ENCODE data around the gene FMNL3. TPM values are rescaled to one million over a fixed set of nuclear protein-coding genes. Genes with fewer than 3 reads are reported as not detected.

Gene FMNL3
- total RNA-seq, 1 experiment from 2014 or later, result 3.4 TPM

- in situ Hi-C loops (cut with HindIII; ENCODE audit: low pct_unique_long_range_greater_than_20kb, low sequenced_read_pairs), result no loop called here
Observed at GRCh38 chr12:49644620-49644994, 62.6 kb downstream of the FMNL3 start.

GRCh38 chr12:49643961-49644619 is 63.1 kb downstream of the FMNL3 start:
- no peak for DNase-seq (ENCODE audit: low read depth)
- in situ Hi-C loops (cut with HindIII; ENCODE audit: low pct_unique_long_range_greater_than_20kb, low sequenced_read_pairs), result no loop called here

More at GRCh38 chr12:49644620-49644994, 62.6 kb downstream of the FMNL3 start:
- peak; percentile 52 for DNase-seq (ENCODE audit: low read depth)

DNA sequence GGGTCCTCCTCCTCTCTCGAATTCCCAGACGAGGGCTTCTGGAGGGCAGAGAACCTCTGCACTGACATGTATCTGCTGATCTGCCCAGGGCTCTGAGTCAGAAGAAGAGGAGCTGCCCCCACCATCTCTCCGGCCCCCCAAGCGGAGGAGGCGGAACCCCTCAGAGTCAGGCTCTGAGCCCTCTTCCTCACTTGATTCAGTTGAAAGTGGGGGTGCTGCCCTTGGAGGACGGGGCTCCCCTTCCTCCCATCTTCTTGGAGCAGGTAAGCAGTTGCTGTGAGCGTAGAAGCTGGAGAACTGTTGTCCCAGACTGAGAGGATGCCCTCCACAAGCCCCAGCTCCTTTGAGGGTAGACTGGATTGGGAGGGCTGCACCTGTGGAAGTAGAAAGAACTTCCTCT is 64.1 kb downstream of the FMNL3 start:
- in situ Hi-C loops (cut with HindIII; ENCODE audit: low pct_unique_long_range_greater_than_20kb, low sequenced_read_pairs), result no loop called here
- DNase-seq (ENCODE audit: low read depth), result no peak

GRCh38 chr12:49642370-49642802 is 64.8 kb downstream of the FMNL3 start:
- no peak for DNase-seq (ENCODE audit: low read depth)
- in situ Hi-C loops (cut with HindIII; ENCODE audit: low pct_unique_long_range_greater_than_20kb, low sequenced_read_pairs), result no loop called here

DNA sequence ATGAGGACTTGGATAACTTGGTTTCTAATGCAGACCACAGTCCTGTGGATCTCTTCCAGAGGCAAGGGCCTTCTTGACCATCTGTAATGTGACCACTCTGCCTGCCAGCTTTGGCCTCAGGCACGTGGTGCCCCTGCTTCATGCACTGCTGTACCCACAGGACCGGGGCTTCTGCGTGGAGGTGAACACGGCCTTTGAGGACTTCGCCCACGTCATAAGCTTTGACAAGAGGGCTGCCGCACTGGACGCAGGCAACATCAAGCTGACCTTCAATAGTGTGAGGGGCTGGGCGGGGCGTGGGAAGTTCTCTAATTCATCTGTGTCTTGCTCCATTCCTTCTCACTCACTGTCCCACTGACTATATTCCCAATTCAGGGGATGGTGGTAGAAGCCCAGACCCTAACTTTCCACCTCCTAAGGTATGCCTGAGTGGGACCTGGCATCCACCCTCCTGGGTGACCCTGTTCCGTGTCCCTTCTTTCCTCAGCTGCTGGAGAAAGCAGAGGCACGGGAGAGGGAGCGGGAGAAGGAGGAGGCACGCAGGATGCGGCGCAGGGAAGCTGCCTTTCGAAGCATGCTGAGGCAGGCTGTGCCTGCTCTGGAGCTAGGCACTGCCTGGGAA is 65.3 kb downstream of the FMNL3 start:
- no peak for DNase-seq (ENCODE audit: low read depth)
- in situ Hi-C loops (cut with HindIII; ENCODE audit: low pct_unique_long_range_greater_than_20kb, low sequenced_read_pairs), result no loop called here

DNA sequence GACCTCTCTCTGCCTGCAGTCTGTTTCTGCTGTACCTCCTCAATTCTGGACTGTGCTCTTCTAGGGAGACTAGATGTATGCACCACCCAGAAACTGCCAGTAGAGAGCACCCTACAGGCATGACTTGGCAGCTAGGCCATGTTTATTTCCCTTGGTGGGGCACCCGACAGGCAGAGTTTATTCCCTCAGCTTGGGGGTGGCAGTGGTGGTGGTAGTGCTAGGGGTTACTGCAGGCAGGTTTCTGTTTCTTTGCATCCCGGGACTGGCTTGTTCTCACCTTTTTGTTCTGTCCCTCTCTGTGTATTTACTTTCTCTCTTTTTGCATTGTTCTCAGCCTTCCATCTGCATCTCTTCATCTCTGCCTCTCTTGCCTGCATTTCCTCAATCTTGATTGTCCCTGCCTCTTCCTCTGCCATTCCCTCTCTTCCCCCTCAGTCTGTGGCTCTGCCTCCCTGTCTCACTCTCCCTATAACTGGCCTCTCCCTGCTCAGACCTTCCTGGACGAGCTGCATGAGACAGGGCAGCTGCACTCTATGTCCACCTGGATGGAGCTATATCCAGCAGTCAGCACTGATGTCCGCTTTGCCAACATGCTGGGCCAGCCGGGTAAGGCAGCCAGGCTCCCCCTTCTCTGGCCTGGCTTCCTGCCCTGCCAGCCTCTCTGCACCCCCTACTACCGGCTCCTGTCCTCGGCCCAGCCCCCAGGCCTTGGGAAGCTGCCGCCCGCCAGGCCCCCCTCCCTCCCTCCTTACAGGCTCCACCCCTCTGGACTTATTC is 70.0 kb downstream of the FMNL3 start:
- peak; percentile 38 for DNase-seq (ENCODE audit: low read depth)
- in situ Hi-C loops (cut with HindIII; ENCODE audit: low pct_unique_long_range_greater_than_20kb, low sequenced_read_pairs), result no loop called here

DNA sequence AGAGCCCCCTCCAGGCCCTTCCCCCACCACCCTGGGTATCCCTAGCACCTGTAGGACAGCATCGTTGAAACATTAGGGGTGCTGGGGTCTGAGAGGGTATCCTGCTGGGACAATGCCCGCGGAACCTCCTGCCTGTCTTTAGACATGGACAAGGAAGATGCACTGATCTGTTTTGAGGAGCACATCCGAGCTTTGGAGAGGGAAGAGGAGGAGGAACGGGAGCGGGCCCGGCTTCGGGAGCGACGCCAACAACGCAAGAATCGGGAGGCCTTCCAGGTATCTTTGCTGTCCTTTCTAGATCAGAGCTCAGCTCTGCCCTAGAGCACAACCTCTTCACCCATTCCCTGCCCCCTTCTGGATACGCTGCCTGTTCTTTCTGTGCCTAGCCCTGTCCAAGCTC is 70.6 kb downstream of the FMNL3 start:
- in situ Hi-C loops (cut with HindIII; ENCODE audit: low pct_unique_long_range_greater_than_20kb, low sequenced_read_pairs), result no loop called here

DNA sequence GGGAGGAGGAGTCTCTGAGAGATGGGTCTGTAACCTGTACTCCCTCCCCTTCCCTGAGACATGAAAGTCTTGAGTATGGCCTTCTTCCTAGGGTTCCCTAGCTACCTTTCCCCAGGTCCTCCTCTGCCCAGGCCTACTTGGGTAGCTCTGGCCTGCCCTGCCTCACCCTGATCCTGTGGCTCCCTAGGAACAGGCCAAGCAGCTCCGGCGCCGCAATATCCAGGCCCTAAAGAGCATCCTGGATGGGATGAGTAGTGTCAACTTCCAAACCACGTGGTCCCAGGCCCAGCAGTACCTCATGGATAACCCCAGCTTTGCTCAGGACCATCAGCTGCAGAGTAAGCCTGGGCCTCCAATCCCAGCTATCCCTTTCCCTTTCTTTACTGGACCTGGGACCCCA is 71.5 kb downstream of the FMNL3 start:
- in situ Hi-C loops (cut with HindIII; ENCODE audit: low pct_unique_long_range_greater_than_20kb, low sequenced_read_pairs), result no loop called here
- no peak for DNase-seq (ENCODE audit: low read depth)

More for the DNA sequence above, 70.6 kb downstream of the FMNL3 start:
- no peak for DNase-seq (ENCODE audit: low read depth)

GRCh38 chr12:49635036-49635435 is 72.2 kb downstream of the FMNL3 start:
- in situ Hi-C loops (cut with HindIII; ENCODE audit: low pct_unique_long_range_greater_than_20kb, low sequenced_read_pairs), result no loop called here
- DNase-seq (ENCODE audit: low read depth), result no peak

- in situ Hi-C loops (cut with HindIII; ENCODE audit: low pct_unique_long_range_greater_than_20kb, low sequenced_read_pairs), result no loop called here
Observed at GRCh38 chr12:49633703-49634345, 73.4 kb downstream of the FMNL3 start.

DNA sequence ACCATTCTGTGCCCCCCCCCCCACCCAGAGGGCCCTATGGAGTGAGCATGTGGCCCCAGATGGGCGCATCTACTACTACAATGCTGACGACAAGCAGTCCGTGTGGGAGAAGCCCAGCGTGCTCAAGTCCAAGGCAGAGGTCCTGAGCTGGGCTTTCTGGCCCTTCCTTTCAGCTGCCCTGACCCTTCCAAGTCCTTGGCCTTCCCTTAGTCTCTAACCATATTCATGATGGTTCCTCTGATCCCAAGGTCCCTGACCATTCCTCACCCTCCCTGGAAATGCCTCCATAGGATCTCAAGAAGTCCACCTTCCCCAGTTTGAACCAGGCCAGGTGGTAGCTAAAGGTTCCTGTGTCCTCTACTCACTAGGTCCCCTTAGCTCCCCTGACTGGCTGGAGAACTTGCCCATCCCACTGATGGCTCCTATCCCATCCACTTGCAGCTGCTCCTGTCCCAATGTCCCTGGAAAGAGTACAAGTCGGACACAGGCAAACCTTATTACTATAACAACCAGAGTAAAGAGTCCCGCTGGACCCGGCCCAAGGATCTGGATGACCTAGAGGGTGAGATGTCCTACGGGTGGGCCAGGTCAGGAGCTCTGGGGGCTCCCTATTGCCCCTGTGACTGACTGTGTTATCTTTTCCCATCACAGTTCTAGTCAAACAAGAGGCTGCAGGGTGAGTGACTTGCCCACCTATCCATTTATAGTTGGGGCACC is 74.1 kb downstream of the FMNL3 start:
- DNase-seq (ENCODE audit: low read depth), result no peak
- in situ Hi-C loops (cut with HindIII; ENCODE audit: low pct_unique_long_range_greater_than_20kb, low sequenced_read_pairs), result no loop called here

More at GRCh38 chr12:49633703-49634345, 73.4 kb downstream of the FMNL3 start:
- no peak for DNase-seq (ENCODE audit: low read depth)

- no peak for DNase-seq (ENCODE audit: low read depth)
- in situ Hi-C loops (cut with HindIII; ENCODE audit: low pct_unique_long_range_greater_than_20kb, low sequenced_read_pairs), result no loop called here
Observed at GRCh38 chr12:49632401-49632800, 74.8 kb downstream of the FMNL3 start.

GRCh38 chr12:49631336-49631907 is 75.8 kb downstream of the FMNL3 start:
- no peak for DNase-seq (ENCODE audit: low read depth)
- in situ Hi-C loops (cut with HindIII; ENCODE audit: low pct_unique_long_range_greater_than_20kb, low sequenced_read_pairs), result no loop called here

GRCh38 chr12:49627752-49628360 is 79.3 kb downstream of the FMNL3 start:
- in situ Hi-C loops (cut with HindIII; ENCODE audit: low pct_unique_long_range_greater_than_20kb, low sequenced_read_pairs), result no loop called here
- peak; percentile 15 for DNase-seq (ENCODE audit: low read depth)

GRCh38 chr12:49626836-49627235 is 80.4 kb downstream of the FMNL3 start:
- in situ Hi-C loops (cut with HindIII; ENCODE audit: low pct_unique_long_range_greater_than_20kb, low sequenced_read_pairs), result no loop called here
- DNase-seq (ENCODE audit: low read depth), result no peak

GRCh38 chr12:49626169-49626835 is 80.9 kb downstream of the FMNL3 start:
- in situ Hi-C loops (cut with HindIII; ENCODE audit: low pct_unique_long_range_greater_than_20kb, low sequenced_read_pairs), result no loop called here
- DNase-seq (ENCODE audit: low read depth), result peak; percentile 27

GRCh38 chr12:49624921-49625577 is 82.2 kb downstream of the FMNL3 start:
- in situ Hi-C loops (cut with HindIII; ENCODE audit: low pct_unique_long_range_greater_than_20kb, low sequenced_read_pairs), result no loop called here
- peak; percentile 34 for DNase-seq (ENCODE audit: low read depth)
